ENCODE data around the gene PITPNC1. TPM values are rescaled to one million over a fixed set of nuclear protein-coding genes. Genes with fewer than 3 reads are reported as not detected.

Gene PITPNC1
- total RNA-seq, 2 donors from 2014 or later: 73.9 to 81.9 TPM

DNA sequence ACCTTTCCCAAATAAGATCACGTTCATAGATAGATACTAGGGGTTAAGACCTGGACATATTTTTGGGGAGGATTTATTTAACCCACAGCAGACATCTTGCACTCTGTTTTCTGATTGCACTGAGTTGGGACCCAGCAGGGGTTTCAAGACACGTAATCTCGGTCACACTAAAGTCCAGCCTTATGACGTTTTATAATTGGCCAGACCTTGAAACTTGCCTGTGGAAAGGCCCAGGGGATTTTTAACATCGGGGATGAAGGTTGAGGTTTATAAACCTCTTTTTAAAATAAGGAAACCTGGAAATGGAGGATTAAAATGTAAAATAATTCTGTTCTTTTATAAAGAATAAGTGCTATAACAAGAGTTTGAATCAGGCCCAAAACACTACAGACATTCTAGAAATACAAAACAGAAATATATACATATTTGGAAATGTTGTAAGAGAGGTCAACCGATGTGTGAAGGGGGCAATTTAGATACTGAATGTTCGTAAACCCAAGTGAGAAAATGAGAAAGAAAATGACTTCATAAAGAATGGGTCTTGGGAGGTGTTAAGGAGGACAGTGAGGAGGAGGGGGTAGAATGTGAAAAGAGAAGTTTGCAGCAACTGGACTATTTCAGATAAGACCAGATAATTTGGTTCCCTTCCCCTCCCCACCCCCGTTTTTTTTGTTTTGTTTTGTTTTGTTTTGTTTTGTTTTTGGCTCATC is 279.6 kb downstream of the PITPNC1 start:
- Mint-ChIP-seq H3K27ac (peak overlapping the region; percentile 96 to 97), H3K9me3 (peaks cover 3% of the 10 kb centered on the region), H3K27me3 (no peaks in the 10 kb centered on the region), H3K4me1 (ENCODE audit: low read depth in 2 of 2) (peaks cover 71 to 73% of the 10 kb centered on the region in 2 donors), H3K4me3 (peak overlapping the region; percentile 86), H3K36me3 (peaks cover 24% of the 10 kb centered on the region)
- DNase-seq (ENCODE audit: low spot score) (peak; percentile 72), ATAC-seq (peak; percentile 76 to 82)

- peaks cover 3% of the 10 kb centered on the region for H3K9me3 Mint-ChIP-seq
- H3K27me3 Mint-ChIP-seq: no peaks in the 10 kb centered on the region
- ATAC-seq: no peak
- H3K36me3 Mint-ChIP-seq: peaks cover 24% of the 10 kb centered on the region
- peaks cover 63 to 64% of the 10 kb centered on the region in 2 donors for H3K4me1 Mint-ChIP-seq (ENCODE audit: low read depth in 2 of 2)
- H3K27ac Mint-ChIP-seq: peak overlapping the region; percentile 96 to 97
- no peak for DNase-seq (ENCODE audit: low spot score)
- H3K4me3 Mint-ChIP-seq: peak overlapping the region; percentile 86
Measured at GRCh38 chr17:67657596-67657995, 280.5 kb downstream of the PITPNC1 start.

DNA sequence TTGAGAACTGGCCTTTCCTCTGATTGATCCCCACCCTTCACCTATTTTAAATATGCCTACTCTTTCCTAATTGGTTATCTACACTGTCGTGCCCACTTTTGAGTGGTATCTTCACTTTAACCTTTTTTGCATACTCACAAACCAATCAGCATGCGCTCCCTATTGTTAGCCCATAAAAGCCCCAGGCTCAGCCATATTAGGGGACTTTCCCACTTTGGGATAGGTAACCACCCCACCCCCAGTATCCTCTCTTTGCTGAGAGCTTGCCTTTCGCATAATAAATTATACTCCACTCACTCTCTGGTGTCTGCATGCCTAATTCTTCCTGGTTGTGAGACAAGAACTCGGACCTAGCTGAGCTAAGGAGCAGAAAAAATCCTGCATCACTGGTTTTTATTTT is 281.2 kb downstream of the PITPNC1 start:
- ATAC-seq: no peak
- peak overlapping the region; percentile 96 to 97 for H3K27ac Mint-ChIP-seq
- peaks cover 3% of the 10 kb centered on the region for H3K9me3 Mint-ChIP-seq
- H3K4me3 Mint-ChIP-seq: peak overlapping the region; percentile 53
- no peaks in the 10 kb centered on the region for H3K27me3 Mint-ChIP-seq
- H3K4me1 Mint-ChIP-seq (ENCODE audit: low read depth in 2 of 2): peaks cover 56 to 58% of the 10 kb centered on the region in 2 donors
- peaks cover 24% of the 10 kb centered on the region for H3K36me3 Mint-ChIP-seq
- no peak for DNase-seq (ENCODE audit: low spot score)

- Mint-ChIP-seq H3K9me3 (peaks cover 3% of the 10 kb centered on the region), H3K4me3 (peak overlapping the region; percentile 53), H3K27ac (peak overlapping the region; percentile 96 to 97), H3K27me3 (no peaks in the 10 kb centered on the region), H3K4me1 (ENCODE audit: low read depth in 2 of 2) (peaks cover 49 to 51% of the 10 kb centered on the region in 2 donors), H3K36me3 (peaks cover 22% of the 10 kb centered on the region)
- no peak for ATAC-seq
- DNase-seq (ENCODE audit: low spot score): no peak
Measured at GRCh38 chr17:67659028-67659427, 281.9 kb downstream of the PITPNC1 start.

DNA sequence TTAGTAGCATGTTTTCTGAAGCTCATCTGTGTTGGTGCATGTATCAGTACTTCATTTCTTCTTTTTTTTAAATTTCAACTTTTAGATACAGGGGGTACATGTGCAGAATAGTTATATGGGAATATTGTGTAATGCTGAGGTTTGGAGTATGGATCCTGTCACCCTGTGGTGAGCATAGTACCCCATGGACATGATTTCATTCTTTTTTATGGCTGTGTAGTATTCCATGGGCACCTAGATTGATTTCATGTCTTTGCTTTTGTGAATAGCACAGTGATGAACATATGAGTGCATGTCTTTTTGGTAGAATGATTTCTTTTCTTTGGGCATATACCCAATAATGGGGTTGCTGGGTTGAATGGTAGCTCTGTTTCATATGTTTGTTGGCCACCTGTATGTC is 285.6 kb downstream of the PITPNC1 start:
- Mint-ChIP-seq H3K4me1 (ENCODE audit: low read depth in 2 of 2) (peaks cover 23 to 26% of the 10 kb centered on the region in 2 donors), H3K36me3 (peaks cover 17% of the 10 kb centered on the region), H3K4me3 (no peak overlapping the region), H3K9me3 (peaks cover 3% of the 10 kb centered on the region), H3K27me3 (no peaks in the 10 kb centered on the region), H3K27ac (peak overlapping the region; percentile 23 to 32)
- ATAC-seq (no peak), DNase-seq (ENCODE audit: low spot score) (no peak)

GRCh38 chr17:67663457-67663856 is 286.4 kb downstream of the PITPNC1 start:
- H3K36me3 Mint-ChIP-seq: peaks cover 14% of the 10 kb centered on the region
- no peak for ATAC-seq
- H3K27ac Mint-ChIP-seq: peak overlapping the region in 1 of 2 donors; percentile 32

GRCh38 chr17:67666028-67666427 is 288.9 kb downstream of the PITPNC1 start:
- H3K27me3 Mint-ChIP-seq: no peaks in the 10 kb centered on the region
- no peaks in the 10 kb centered on the region for H3K9me3 Mint-ChIP-seq
- peak overlapping the region in 1 of 2 donors; percentile 75 for H3K27ac Mint-ChIP-seq
- H3K36me3 Mint-ChIP-seq: peaks cover 4% of the 10 kb centered on the region
- peaks cover 5 to 13% of the 10 kb centered on the region in 2 donors for H3K4me1 Mint-ChIP-seq (ENCODE audit: low read depth in 2 of 2)
- no peak for ATAC-seq
- DNase-seq (ENCODE audit: low spot score): no peak
- H3K4me3 Mint-ChIP-seq: no peak overlapping the region

More at GRCh38 chr17:67663457-67663856, 286.4 kb downstream of the PITPNC1 start:
- Mint-ChIP-seq H3K9me3 (peaks cover 3% of the 10 kb centered on the region), H3K27me3 (no peaks in the 10 kb centered on the region), H3K4me3 (no peak overlapping the region), H3K4me1 (ENCODE audit: low read depth in 2 of 2) (peaks cover 15 to 23% of the 10 kb centered on the region in 2 donors)
- no peak for DNase-seq (ENCODE audit: low spot score)

GRCh38 chr17:67666710-67667109 is 289.6 kb downstream of the PITPNC1 start:
- H3K36me3 Mint-ChIP-seq: peaks cover 4% of the 10 kb centered on the region
- peak overlapping the region in 1 of 2 donors; percentile 75 for H3K27ac Mint-ChIP-seq
- no peak for ATAC-seq
- no peaks in the 10 kb centered on the region for H3K27me3 Mint-ChIP-seq
- H3K4me3 Mint-ChIP-seq: no peak overlapping the region
- no peaks in the 10 kb centered on the region for H3K9me3 Mint-ChIP-seq
- no peak for DNase-seq (ENCODE audit: low spot score)
- H3K4me1 Mint-ChIP-seq (ENCODE audit: low read depth in 2 of 2): peaks cover 0 to 8% of the 10 kb centered on the region in 2 donors

DNA sequence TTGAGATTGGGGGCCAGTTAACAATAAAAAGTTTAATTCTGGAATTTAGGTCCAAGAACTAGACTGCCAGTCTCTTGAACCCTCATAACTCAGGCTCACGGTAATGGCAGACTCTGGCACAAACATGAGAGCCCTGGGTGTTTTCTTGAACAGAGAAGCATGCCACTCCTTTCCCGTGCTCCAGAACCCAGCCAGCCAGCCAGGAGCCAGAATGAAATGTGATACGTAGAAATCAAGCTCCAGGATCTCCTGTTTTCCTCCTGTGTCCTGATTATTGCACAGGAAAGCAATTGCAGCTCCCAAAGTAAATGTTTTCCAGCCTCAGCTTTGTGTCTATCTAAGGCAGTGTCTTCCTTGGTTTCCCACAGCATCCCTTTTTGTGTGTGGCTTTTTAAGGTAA is 294.4 kb downstream of the PITPNC1 start:
- ATAC-seq (no peak), DNase-seq (ENCODE audit: low spot score) (no peak)
- H3K27me3 Mint-ChIP-seq: no peaks in the 10 kb centered on the region
- H3K4me1 Mint-ChIP-seq (ENCODE audit: low read depth in 2 of 2): peaks cover 0 to 8% of the 10 kb centered on the region in 2 donors
- no peak overlapping the region for H3K4me3 Mint-ChIP-seq
- no peaks in the 10 kb centered on the region for H3K9me3 Mint-ChIP-seq
- H3K36me3 Mint-ChIP-seq: peaks cover 4% of the 10 kb centered on the region
- H3K27ac Mint-ChIP-seq: peak overlapping the region in 1 of 2 donors; percentile 45

GRCh38 chr17:67672592-67673335 is 295.7 kb downstream of the PITPNC1 start:
- no peaks in the 10 kb centered on the region for H3K9me3 Mint-ChIP-seq
- H3K27me3 Mint-ChIP-seq: no peaks in the 10 kb centered on the region
- H3K27ac Mint-ChIP-seq: no peak overlapping the region
- no peak for DNase-seq (ENCODE audit: low spot score)
- H3K4me1 Mint-ChIP-seq (ENCODE audit: low read depth in 2 of 2): peaks cover 0 to 8% of the 10 kb centered on the region in 2 donors
- H3K4me3 Mint-ChIP-seq: no peak overlapping the region
- ATAC-seq: no peak
- H3K36me3 Mint-ChIP-seq: peaks cover 4% of the 10 kb centered on the region

DNA sequence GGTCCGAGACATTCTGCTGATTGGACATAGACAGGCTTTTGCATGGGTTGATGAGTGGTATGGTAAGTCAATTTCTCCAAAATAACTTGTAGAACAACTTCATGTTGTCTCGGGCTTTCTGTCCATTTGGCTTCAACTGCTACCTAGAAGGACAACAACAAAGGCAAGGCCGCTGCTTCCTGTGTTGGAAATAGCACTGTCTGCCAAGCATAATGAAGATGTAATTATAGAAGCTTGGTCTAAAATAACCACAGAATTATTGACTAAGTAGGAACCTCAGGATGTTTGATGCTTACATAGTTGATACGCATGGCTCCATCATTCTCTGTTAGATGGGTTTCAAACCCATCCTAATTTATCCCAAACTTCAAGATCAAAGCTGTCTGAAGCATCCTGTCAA is 298.4 kb downstream of the PITPNC1 start:
- Mint-ChIP-seq H3K36me3 (no peaks in the 10 kb centered on the region), H3K9me3 (no peaks in the 10 kb centered on the region), H3K4me1 (ENCODE audit: low read depth in 2 of 2) (peaks cover 4 to 6% of the 10 kb centered on the region in 2 donors), H3K27ac (no peak overlapping the region), H3K27me3 (no peaks in the 10 kb centered on the region), H3K4me3 (no peak overlapping the region)
- ATAC-seq (no peak), DNase-seq (ENCODE audit: low spot score) (no peak)

DNA sequence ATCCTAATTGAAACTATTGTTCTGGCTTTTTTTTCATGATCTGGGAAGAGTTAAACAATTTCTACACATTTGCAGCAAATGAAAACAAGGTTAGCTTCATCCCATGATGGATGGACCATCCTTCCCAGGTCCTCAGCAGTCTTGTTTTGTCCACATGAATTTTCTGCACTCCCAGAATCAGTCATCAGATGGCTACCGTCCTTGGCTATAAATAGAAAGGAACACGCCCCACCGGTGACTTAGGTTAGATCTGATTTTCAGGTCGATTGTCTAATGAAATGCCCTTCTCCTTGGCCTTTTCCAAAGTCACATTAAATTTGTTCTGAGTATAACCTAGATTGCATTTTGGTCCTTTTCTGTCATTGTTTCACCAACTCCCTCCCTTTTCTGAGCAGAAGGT is 299.2 kb downstream of the PITPNC1 start:
- H3K36me3 Mint-ChIP-seq: no peaks in the 10 kb centered on the region
- peak overlapping the region in 1 of 2 donors; percentile 54 for H3K27ac Mint-ChIP-seq

GRCh38 chr17:67678414-67678813 is 301.3 kb downstream of the PITPNC1 start:
- Mint-ChIP-seq H3K27ac (no peak overlapping the region), H3K9me3 (no peaks in the 10 kb centered on the region), H3K4me1 (ENCODE audit: low read depth in 2 of 2) (peaks cover 4 to 9% of the 10 kb centered on the region in 2 donors), H3K27me3 (no peaks in the 10 kb centered on the region), H3K4me3 (no peak overlapping the region), H3K36me3 (no peaks in the 10 kb centered on the region)
- DNase-seq (ENCODE audit: low spot score) (no peak), ATAC-seq (no peak)

More for the DNA sequence above, 299.2 kb downstream of the PITPNC1 start:
- Mint-ChIP-seq H3K9me3 (no peaks in the 10 kb centered on the region), H3K27me3 (no peaks in the 10 kb centered on the region), H3K4me3 (no peak overlapping the region), H3K4me1 (ENCODE audit: low read depth in 2 of 2) (peaks cover 4 to 6% of the 10 kb centered on the region in 2 donors)
- ATAC-seq: no peak
- DNase-seq (ENCODE audit: low spot score): no peak

DNA sequence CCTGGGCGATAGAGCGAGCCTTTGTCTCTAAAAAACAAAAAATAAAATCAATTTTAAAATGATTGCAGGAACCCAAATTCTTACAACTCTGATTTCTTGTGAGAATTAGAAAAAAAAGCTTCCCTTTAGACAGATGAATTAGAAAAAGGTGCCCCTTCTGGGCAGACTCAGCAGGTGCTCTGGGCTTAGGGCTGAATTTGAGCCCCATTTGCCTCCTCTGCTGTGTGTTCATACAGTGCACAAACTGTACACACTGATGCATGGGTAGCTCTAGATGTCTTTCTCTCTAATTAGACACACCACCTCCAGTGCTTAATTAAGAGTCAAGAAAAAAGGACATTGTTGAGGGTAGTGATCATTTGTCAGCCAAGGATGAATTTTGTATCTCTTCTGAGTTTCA is 302.1 kb downstream of the PITPNC1 start:
- no peaks in the 10 kb centered on the region for H3K27me3 Mint-ChIP-seq

More for the DNA sequence above, 302.1 kb downstream of the PITPNC1 start:
- peaks cover 4 to 9% of the 10 kb centered on the region in 2 donors for H3K4me1 Mint-ChIP-seq (ENCODE audit: low read depth in 2 of 2)
- peak overlapping the region; percentile 3 to 68 for H3K27ac Mint-ChIP-seq
- H3K36me3 Mint-ChIP-seq: no peaks in the 10 kb centered on the region
- H3K4me3 Mint-ChIP-seq: no peak overlapping the region
- DNase-seq (ENCODE audit: low spot score) (no peak), ATAC-seq (no peak)
- no peaks in the 10 kb centered on the region for H3K9me3 Mint-ChIP-seq
